HuH-7 (cell line): ENCODE results near the gene USP24.

ENCODE experiments used
- DNase-seq: peaks from one replicate; pipeline ENCODE4 v3.0.0; 2011; ENCODE audit warnings: low spot score

The USP24 gene

GRCh38 chr1:55054396-55054795 is 160.8 kb downstream of the USP24 start:
- DNase-seq, result no peak

GRCh38 chr1:55053265-55053954 is 161.8 kb downstream of the USP24 start:
- DNase-seq, result no peak

- no peak for DNase-seq
Observed at GRCh38 chr1:55052221-55053142, 162.7 kb downstream of the USP24 start.

GRCh38 chr1:55051621-55052020 is 163.5 kb downstream of the USP24 start:
- DNase-seq, result no peak

- no peak for DNase-seq
Observed at GRCh38 chr1:55051169-55051568, 164.0 kb downstream of the USP24 start.

- DNase-seq, result no peak
Observed at GRCh38 chr1:55050283-55050682, 164.9 kb downstream of the USP24 start.

GRCh38 chr1:55049914-55050278 is 165.3 kb downstream of the USP24 start:
- DNase-seq, result no peak

GRCh38 chr1:55049271-55049913 is 165.8 kb downstream of the USP24 start:
- no peak for DNase-seq

GRCh38 chr1:55048453-55049270 is 166.5 kb downstream of the USP24 start:
- no peak for DNase-seq

- DNase-seq, result no peak
Observed at GRCh38 chr1:55047611-55048010, 167.6 kb downstream of the USP24 start.

GRCh38 chr1:55046871-55047270 is 168.3 kb downstream of the USP24 start:
- DNase-seq, result no peak

- no peak for DNase-seq
Observed at GRCh38 chr1:55045430-55045829, 169.7 kb downstream of the USP24 start.

GRCh38 chr1:55044617-55045397 is 170.4 kb downstream of the USP24 start:
- no peak for DNase-seq

- DNase-seq, result no peak
Observed at GRCh38 chr1:55043726-55044125, 171.4 kb downstream of the USP24 start.

GRCh38 chr1:55043011-55043410 is 172.2 kb downstream of the USP24 start:
- DNase-seq, result no peak

GRCh38 chr1:55041613-55042012 is 173.6 kb downstream of the USP24 start:
- DNase-seq, result no peak

GRCh38 chr1:55040933-55041494 is 174.2 kb downstream of the USP24 start:
- no peak for DNase-seq

- DNase-seq, result no peak
Observed at GRCh38 chr1:55040083-55040932, 174.9 kb downstream of the USP24 start.

- DNase-seq, result peak; percentile 84
Observed at GRCh38 chr1:55039342-55040082, 175.7 kb downstream of the USP24 start, which contains the start of gene PCSK9. Gene PCSK9 (plus strand): TSS chr1:55039548. CDS start chr1:55039838, 290 bp downstream.
